IPS-20b (cell line): Measurements from ENCODE around the gene TGFB1I1.

Experiments used
- H3K27ac ChIP-seq: one replicate; pipeline ENCODE4 v1.5.1; 2013; ENCODE audit warnings: low read length
- H3K27me3 ChIP-seq: 2 replicates; pipeline ENCODE4 v1.6.1; 2013; ENCODE audit warnings: mild to moderate bottlenecking, low read length, inconsistent platforms; ENCODE audit not compliant: insufficient read depth
- H3K36me3 ChIP-seq: 2 replicates; pipeline ENCODE4 v1.6.1; 2013; ENCODE audit warnings: low read depth, mild to moderate bottlenecking, inconsistent platforms, low read length, moderate library complexity; ENCODE audit not compliant: insufficient read depth
- H3K4me1 ChIP-seq: 2 replicates; pipeline ENCODE4 v1.6.1; 2013; ENCODE audit warnings: mild to moderate bottlenecking, control low read depth, inconsistent platforms, low read length, moderate library complexity; ENCODE audit not compliant: insufficient read depth
- H3K4me3 ChIP-seq: 2 replicates; pipeline ENCODE4 v1.5.1; 2013; ENCODE audit warnings: mild to moderate bottlenecking, low read length, inconsistent platforms
- H3K9ac ChIP-seq: 2 replicates; pipeline ENCODE4 v1.6.1; 2013; ENCODE audit warnings: low read depth, mild to moderate bottlenecking, inconsistent platforms, low read length, moderate library complexity
- H3K9me3 ChIP-seq: 2 replicates; pipeline ENCODE4 v1.6.1; 2013; ENCODE audit warnings: mild to moderate bottlenecking, low read depth, low read length, inconsistent platforms; ENCODE audit not compliant: insufficient read depth

TGFB1I1 gene

DNA sequence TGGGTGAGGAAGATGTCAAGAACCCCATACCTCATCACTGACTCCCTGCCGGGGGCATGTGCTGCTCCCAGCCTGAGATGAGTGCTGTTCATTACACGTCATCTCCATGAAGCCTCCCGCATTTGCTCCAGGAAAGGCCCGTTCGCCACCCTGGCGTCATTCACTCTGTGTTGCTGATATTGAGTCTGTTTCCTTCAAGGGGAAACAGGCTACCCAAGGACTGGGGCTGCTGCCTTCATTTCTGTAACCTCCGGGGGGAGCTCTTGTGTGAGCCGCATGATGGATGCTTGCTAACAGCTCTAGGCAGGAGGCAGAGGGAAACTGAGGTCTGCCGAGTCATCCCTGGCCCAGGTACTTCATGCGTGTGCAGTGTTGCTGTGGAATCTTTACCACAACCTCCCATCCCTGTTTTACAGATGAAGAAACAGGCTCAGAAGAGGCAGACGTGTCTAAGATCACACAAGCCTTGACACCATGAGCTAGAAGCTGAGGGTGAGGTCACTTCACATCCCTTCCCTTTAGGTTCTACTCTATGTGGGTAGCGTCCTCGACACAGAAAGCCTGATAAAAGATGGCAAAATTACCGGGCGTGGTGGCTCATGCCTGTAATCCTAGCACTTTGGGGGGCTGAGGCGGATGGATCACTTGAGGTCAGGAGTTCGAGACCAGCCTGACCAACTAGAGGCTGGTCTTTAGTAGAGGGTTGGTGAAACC lies 16.2 kb upstream of the TGFB1I1 start:
- no peak overlapping the region for H3K27ac ChIP-seq
- peaks cover 24% of the 10 kb centered on the region for H3K4me1 ChIP-seq
- H3K9ac ChIP-seq = no peak overlapping the region
- H3K27me3 ChIP-seq = no peaks in the 10 kb centered on the region
- H3K9me3 ChIP-seq = no peaks in the 10 kb centered on the region
- H3K4me3 ChIP-seq = no peak overlapping the region
- no peaks in the 10 kb centered on the region for H3K36me3 ChIP-seq

GRCh38 chr16:31456988-31457360 lies 15.0 kb upstream of the TGFB1I1 start:
- Histone ChIP-seq H3K4me1 (peaks cover 19% of the 10 kb centered on the region), H3K27ac (no peak overlapping the region), H3K27me3 (no peaks in the 10 kb centered on the region), H3K9ac (no peak overlapping the region), H3K9me3 (no peaks in the 10 kb centered on the region), H3K36me3 (no peaks in the 10 kb centered on the region), H3K4me3 (peak overlapping the region; percentile 81; the same call in 1 of the 2 replicates)

- Histone ChIP-seq H3K27me3 (no peaks in the 10 kb centered on the region), H3K9ac (peak overlapping the region; percentile 96; the same call in 1 of the 2 replicates), H3K4me1 (peaks cover 9% of the 10 kb centered on the region), H3K27ac (peak overlapping the region; percentile 93), H3K9me3 (no peaks in the 10 kb centered on the region), H3K4me3 (peak overlapping the region; percentile 81), H3K36me3 (no peaks in the 10 kb centered on the region)
Observed at GRCh38 chr16:31458073-31458843, 13.7 kb upstream of the TGFB1I1 start.

GRCh38 chr16:31458844-31459686 lies 12.9 kb upstream of the TGFB1I1 start, which contains the start of gene ARMC5:
Gene ARMC5 (plus strand): TSS chr16:31459501. CDS start chr16:31459525, 24 bp downstream.
- Histone ChIP-seq H3K27me3 (no peaks in the 10 kb centered on the region), H3K36me3 (no peaks in the 10 kb centered on the region), H3K9me3 (no peaks in the 10 kb centered on the region), H3K4me3 (peak within 1 kb of the TSS; percentile 83), H3K27ac (peak within 1 kb of the TSS; percentile 93), H3K4me1 (peaks cover 3% of the 10 kb centered on the region; the same call in 1 of the 2 replicates), H3K9ac (peak within 1 kb of the TSS; percentile 96)

DNA sequence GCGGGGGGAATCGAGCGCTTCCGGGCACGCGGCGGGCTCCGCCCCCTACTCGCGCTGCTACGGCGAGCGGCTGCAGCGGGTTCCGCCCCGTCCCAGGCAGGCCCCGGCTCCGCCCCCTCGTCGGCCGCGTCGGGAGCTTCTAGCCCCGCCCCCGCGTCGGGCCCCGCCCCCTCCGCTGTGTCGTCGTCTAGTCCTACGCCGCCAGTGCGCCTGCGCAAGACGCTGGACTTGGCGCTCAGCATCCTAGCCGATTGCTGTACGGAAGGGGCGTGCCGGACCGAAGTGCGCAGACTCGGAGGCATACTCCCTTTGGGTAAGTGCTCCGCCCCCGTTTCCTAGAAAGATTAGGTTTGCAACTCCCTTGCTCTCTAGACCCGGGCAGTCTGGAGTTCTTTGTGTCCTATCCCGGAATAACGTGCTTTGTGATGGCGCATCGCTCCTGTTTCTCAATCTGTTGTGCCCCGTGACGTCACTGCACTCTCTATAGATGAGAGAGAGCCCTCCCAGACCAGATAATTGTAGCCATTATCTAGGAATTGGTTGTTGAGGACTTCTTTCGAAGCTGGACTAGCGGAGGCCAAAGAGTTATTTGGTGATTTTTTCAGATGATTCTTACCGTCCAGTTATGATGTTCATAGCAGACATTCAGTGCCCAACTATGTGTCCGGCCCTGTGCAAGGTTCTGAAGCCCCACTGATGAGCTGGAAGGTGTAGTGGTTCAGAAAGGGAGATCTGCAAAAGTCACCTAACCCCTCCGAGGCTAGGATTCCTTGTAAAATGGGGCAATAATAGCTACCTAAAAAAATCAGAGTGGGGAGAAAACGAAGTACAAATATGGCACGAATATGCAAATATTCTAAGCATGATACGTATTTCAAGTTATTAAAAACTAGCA lies 12.0 kb upstream of the TGFB1I1 start:
- Histone ChIP-seq H3K36me3 (0 out of 2 replicates have a peak, but pooled peaks cover 3% of the 10 kb centered on the region), H3K4me3 (peak overlapping the region; percentile 83), H3K9me3 (no peaks in the 10 kb centered on the region), H3K4me1 (peaks cover 3% of the 10 kb centered on the region; the same call in 1 of the 2 replicates), H3K27ac (peak overlapping the region; percentile 93), H3K27me3 (no peaks in the 10 kb centered on the region), H3K9ac (peak overlapping the region; percentile 96)

DNA sequence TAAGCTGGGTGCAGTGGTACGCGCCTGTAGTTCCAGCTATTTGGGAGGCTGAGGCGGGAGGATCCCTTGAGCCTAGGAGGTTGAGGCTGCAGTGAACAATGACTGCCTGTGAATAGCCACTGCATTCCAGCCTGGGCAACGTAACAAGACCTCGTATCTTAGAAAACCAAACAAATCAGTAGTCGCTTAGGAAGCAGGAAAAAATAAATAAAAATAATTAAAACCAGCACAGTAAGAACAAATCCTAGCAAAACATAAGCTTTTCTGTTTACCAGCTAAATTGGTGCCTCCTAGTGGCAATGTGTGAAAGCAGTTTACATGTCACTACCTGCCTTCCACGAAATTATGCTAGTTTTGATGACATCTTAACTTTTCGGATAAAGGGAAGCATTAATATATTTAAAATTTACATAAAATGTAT lies 11.4 kb upstream of the TGFB1I1 start:
- no peaks in the 10 kb centered on the region for H3K9me3 ChIP-seq
- no peaks in the 10 kb centered on the region for H3K27me3 ChIP-seq
- peaks cover 3% of the 10 kb centered on the region; the same call in 1 of the 2 replicates for H3K4me1 ChIP-seq
- H3K4me3 ChIP-seq = peak overlapping the region; percentile 83
- peak overlapping the region; percentile 85; the same call in 1 of the 2 replicates for H3K9ac ChIP-seq
- peaks cover 6% of the 10 kb centered on the region; the same call in 1 of the 2 replicates for H3K36me3 ChIP-seq
- H3K27ac ChIP-seq = no peak overlapping the region

GRCh38 chr16:31461201-31461920 lies 10.6 kb upstream of the TGFB1I1 start:
- no peak overlapping the region for H3K27ac ChIP-seq
- no peaks in the 10 kb centered on the region for H3K27me3 ChIP-seq
- peaks cover 3% of the 10 kb centered on the region; the same call in 1 of the 2 replicates for H3K4me1 ChIP-seq
- H3K9ac ChIP-seq = no peak overlapping the region
- no peak overlapping the region for H3K4me3 ChIP-seq
- H3K9me3 ChIP-seq = no peaks in the 10 kb centered on the region
- H3K36me3 ChIP-seq = peaks cover 7% of the 10 kb centered on the region; the same call in 1 of the 2 replicates

GRCh38 chr16:31461921-31462804 lies 9.8 kb upstream of the TGFB1I1 start:
- Histone ChIP-seq H3K9ac (no peak overlapping the region), H3K36me3 (peaks cover 7% of the 10 kb centered on the region; the same call in 1 of the 2 replicates), H3K9me3 (no peaks in the 10 kb centered on the region), H3K27ac (no peak overlapping the region), H3K27me3 (no peaks in the 10 kb centered on the region), H3K4me3 (no peak overlapping the region), H3K4me1 (0 out of 2 replicates have a peak, but pooled peaks cover under 1% of the 10 kb centered on the region)

- Histone ChIP-seq H3K4me1 (no peaks in the 10 kb centered on the region), H3K36me3 (peaks cover 7% of the 10 kb centered on the region; the same call in 1 of the 2 replicates), H3K4me3 (no peak overlapping the region), H3K27ac (no peak overlapping the region), H3K9ac (no peak overlapping the region), H3K27me3 (no peaks in the 10 kb centered on the region), H3K9me3 (no peaks in the 10 kb centered on the region)
Observed at GRCh38 chr16:31464348-31464769, 7.6 kb upstream of the TGFB1I1 start.
